ENCODE results near the gene PCDHB6.
A peak's percentile ranks its signal among the peaks of the same experiment; 100 is the strongest.
"Not testable (repeated sequence)": the region's sequence is repeated elsewhere in the genome, so short reads cannot be mapped to it uniquely, and the experiment has no call there.

PCDHB6 gene

DNA sequence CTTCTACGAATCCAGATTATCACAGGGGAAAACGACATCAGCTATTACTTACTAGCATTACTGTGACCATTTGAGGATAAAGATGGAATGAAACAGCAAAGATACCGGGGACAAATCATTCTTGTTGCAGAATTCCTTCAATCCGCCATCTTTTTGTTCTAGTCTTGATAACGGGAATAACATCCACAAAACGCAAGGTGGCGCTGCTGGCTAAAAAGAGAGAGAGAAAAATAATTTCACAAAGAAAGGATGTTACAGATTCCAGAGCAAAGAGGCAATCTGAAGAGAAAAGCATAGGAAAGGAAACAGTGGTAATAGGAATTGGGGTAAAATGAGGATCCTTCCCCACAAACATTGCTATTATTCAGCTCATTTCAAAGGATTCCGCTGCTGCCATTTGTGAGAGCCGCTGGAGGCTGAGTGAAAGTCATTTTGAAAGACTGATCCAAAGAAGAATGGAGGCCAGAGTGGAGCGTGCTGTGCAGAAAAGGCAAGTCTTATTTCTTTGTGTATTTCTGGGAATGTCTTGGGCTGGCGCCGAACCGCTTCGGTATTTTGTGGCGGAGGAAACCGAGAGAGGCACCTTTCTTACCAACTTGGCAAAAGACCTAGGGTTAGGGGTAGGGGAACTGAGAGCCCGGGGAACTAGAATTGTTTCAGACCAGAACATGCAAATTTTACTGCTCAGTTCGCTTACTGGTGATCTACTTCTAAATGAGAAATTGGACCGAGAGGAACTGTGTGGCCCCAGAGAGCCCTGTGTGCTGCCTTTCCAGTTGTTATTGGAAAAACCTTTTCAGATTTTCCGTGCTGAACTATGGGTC is 22.7 kb downstream of the PCDHB6 start, which contains the start of gene PCDHB7:
Gene PCDHB7 (plus strand): TSS at position 264 of the 824 bp plus-strand sequence. CDS start 192 bp downstream, at position 456.
- DNase-seq (ENCODE audit: low spot score), result peak; percentile 32

DNA sequence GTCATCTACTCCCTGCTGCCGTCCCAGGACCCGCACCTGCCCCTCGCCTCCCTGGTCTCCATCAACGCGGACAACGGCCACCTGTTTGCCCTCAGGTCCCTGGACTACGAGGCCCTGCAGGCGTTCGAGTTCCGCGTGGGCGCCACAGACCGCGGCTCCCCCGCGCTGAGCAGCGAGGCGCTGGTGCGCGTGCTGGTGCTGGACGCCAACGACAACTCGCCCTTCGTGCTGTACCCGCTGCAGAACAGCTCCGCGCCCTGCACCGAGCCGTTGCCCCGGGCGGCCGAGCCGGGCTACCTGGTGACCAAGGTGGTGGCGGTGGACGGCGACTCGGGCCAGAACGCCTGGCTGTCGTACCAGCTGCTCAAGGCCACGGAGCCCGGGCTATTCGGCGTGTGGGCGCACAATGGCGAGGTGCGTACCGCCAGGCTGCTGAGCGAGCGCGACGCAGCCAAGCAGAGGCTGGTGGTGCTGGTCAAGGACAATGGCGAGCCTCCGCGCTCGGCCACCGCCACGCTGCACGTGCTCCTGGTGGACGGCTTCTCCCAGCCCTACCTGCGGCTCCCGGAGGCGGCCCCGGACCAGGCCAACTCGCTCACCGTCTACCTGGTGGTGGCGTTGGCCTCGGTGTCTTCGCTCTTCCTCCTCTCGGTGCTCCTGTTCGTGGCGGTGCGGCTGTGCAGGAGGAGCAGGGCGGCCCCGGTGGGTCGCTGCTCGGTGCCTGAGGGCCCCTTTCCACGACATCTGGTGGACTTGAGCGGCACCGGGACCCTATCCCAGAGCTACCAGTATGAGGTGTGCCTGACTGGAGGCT is 24.6 kb downstream of the PCDHB6 start:
- not testable (repeated sequence) for DNase-seq (ENCODE audit: low spot score)

DNA sequence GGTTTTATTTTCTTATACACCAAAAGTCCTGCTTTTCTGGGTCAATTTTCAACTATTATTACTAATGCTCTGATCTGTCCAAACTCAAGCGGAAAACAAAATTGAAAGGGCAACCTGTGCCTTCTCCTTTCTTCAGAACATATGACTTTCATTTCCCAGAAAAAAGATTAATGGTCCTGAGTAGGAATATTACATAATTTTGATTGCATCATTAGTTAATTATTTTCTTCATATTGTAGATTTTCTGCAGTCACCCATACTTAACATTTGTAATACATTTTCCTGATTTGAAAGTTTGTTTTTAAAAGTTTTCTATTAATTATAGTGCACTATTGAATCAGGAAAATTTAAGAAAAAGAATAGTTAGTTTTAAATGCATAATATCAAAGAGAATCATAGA is 26.1 kb downstream of the PCDHB6 start:
- DNase-seq (ENCODE audit: low spot score), result no peak

DNA sequence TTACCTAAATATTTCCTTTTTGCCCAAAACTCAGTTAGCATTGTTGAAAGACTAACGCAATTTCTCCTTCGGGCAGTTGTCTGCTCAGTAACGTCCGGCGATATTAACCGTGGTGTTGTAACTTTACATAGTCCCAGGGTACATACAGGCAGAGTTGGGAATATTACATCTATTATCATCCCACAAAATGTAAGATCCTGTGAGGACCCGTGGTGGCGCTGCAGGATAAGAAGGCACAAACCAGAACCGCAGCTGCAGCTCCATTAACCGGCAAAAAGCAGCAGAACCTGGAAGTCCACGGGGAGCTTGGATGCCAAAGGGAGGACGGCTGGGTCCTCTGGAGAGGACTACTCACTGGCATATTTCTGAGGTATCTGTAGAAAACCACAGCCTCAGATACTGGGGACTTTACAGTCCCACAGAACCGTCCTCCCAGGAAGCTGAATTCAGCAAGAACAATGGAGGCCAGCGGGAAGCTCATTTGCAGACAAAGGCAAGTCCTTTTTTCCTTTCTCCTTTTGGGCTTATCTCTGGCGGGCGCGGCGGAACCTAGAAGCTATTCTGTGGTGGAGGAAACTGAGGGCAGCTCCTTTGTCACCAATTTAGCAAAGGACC is 27.8 kb downstream of the PCDHB6 start, which contains the start of gene PCDHB8:
Gene PCDHB8 (plus strand): TSS at position 214 of the 615 bp plus-strand sequence. CDS start 245 bp downstream, at position 459.
- not testable (repeated sequence) for DNase-seq (ENCODE audit: low spot score)

DNA sequence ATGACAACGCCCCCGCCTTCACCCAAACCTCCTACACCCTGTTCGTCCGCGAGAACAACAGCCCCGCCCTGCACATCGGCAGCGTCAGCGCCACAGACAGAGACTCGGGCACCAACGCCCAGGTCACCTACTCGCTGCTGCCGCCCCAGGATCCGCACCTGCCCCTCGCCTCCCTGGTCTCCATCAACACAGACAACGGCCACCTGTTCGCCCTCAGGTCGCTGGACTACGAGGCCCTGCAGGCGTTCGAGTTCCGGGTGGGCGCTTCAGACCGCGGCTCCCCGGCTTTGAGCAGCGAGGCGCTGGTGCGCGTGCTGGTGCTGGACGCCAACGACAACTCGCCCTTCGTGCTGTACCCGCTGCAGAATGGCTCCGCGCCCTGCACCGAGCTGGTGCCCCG is 29.5 kb downstream of the PCDHB6 start:
- not testable (repeated sequence) for DNase-seq (ENCODE audit: low spot score)

DNA sequence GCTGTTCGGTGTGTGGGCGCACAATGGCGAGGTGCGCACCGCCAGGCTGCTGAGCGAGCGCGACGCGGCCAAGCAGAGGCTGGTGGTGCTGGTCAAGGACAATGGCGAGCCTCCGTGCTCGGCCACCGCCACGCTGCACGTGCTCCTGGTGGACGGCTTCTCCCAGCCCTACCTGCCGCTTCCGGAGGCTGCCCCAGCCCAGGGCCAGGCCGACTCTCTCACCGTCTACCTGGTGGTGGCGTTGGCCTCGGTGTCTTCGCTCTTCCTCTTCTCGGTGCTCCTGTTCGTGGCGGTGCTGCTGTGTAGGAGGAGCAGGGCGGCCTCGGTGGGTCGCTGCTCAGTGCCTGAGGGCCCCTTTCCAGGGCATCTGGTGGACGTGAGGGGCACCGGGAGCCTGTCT is 30.0 kb downstream of the PCDHB6 start:
- DNase-seq (ENCODE audit: low spot score), result not testable (repeated sequence)

DNA sequence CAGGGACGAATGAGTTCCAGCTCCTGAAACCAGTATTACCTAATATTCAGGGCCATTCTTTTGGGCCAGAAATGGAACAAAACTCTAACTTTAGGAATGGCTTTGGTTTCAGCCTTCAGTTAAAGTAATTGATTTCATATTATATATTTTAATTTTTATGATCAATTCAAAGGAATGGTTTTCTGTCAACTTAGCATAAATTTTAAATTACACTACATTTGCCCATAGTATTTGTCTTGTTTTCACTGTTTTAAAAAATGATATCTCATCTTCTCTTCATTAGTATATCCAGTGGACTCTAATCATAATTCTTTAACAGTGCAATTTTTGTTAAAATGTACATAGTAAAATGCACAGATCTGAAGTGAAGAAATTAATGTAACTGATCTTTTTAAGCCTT is 30.5 kb downstream of the PCDHB6 start:
- DNase-seq (ENCODE audit: low spot score), result no peak

DNA sequence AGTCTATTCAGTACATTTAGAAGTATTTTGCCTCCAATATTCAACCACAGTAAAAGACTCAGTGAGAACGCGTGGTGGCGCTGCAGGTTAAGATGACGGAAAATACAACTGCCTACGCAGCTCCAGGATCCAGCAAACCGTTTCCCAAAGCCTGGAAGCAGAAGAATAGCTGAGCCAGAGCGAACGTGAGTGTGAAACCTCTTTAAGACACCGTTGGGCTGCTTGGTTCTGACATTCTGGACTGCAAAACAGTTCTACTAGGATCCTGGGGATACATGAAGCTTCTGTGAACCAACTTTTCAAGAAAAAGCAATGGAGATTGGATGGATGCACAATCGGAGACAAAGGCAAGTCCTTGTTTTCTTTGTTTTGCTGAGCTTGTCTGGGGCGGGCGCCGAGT is 32.4 kb downstream of the PCDHB6 start, which contains the start of gene PCDHB16:
Gene PCDHB16 (plus strand): TSS at position 140 of the 400 bp plus-strand sequence. CDS start 173 bp downstream, at position 313.
- DNase-seq (ENCODE audit: low spot score), result peak; percentile 39

DNA sequence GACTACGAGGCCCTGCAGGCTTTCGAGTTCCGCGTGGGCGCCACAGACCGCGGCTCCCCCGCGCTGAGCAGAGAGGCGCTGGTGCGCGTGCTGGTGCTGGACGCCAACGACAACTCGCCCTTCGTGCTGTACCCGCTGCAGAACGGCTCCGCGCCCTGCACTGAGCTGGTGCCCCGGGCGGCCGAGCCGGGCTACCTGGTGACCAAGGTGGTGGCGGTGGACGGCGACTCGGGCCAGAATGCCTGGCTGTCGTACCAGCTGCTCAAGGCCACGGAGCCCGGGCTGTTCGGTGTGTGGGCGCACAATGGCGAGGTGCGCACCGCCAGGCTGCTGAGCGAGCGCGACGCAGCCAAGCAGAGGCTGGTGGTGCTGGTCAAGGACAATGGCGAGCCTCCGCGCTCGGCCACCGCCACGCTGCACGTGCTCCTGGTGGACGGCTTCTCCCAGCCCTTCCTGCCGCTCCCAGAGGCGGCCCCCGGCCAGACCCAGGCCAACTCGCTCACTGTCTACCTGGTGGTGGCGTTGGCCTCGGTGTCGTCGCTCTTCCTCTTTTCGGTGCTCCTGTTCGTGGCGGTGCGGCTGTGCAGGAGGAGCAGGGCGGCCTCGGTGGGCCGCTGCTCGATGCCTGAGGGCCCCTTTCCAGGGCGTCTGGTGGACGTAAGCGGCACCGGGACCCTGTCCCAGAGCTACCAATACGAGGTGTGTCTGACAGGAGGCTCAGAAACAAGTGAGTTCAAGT is 34.4 kb downstream of the PCDHB6 start:
- not testable (repeated sequence) for DNase-seq (ENCODE audit: low spot score)

DNA sequence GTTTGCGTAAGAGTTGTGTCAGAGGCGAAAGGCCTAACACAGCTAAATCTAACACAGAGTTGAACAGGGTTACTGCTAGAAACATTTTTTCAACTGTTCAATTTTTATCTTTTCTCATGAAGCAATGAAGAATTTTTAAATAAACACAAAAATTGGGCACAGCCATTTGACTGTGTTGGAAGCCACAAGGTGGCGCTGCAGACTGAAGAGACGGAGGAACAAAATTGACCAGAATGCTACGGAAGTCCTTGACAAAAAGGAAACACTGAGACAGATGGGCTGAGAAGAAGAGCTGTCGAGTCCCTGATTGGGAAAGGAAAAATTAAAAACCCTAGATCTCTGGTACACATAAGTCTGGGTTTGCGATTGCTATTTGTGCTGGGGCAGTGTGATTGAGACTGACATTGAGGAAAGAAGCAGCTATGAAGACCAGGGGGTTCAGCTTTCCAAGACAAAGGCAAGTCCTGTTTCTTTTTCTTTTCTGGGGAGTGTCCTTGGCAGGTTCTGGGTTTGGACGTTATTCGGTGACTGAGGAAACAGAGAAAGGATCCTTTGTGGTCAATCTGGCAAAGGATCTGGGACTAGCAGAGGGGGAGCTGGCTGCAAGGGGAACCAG is 37.1 kb downstream of the PCDHB6 start, which contains the start of gene PCDHB9:
Gene PCDHB9 (plus strand): TSS at position 265 of the 616 bp plus-strand sequence. CDS start 158 bp downstream, at position 423.
- DNase-seq (ENCODE audit: low spot score), result peak; percentile 18

DNA sequence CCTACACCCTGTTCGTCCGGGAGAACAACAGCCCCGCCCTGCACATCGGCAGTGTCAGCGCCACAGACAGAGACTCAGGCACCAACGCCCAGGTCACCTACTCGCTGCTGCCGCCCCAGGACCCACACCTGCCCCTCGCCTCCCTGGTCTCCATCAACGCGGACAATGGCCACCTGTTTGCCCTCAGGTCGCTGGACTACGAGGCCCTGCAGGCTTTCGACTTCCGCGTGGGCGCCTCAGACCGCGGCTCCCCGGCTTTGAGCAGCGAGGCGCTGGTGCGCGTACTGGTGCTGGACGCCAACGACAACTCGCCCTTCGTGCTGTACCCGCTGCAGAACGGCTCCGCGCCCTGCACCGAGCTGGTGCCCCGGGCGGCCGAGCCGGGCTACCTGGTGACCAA is 38.8 kb downstream of the PCDHB6 start:
- DNase-seq (ENCODE audit: low spot score), result not testable (repeated sequence)

DNA sequence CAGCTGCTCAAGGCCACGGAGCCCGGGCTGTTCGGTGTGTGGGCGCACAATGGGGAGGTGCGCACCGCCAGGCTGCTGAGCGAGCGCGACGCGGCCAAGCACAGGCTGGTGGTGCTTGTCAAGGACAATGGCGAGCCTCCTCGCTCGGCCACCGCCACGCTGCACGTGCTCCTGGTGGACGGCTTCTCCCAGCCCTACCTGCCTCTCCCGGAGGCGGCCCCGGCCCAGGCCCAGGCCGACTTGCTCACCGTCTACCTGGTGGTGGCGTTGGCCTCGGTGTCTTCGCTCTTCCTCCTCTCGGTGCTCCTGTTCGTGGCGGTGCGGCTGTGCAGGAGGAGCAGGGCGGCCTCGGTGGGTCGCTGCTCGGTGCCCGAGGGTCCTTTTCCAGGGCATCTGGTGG is 39.3 kb downstream of the PCDHB6 start:
- not testable (repeated sequence) for DNase-seq (ENCODE audit: low spot score)

DNA sequence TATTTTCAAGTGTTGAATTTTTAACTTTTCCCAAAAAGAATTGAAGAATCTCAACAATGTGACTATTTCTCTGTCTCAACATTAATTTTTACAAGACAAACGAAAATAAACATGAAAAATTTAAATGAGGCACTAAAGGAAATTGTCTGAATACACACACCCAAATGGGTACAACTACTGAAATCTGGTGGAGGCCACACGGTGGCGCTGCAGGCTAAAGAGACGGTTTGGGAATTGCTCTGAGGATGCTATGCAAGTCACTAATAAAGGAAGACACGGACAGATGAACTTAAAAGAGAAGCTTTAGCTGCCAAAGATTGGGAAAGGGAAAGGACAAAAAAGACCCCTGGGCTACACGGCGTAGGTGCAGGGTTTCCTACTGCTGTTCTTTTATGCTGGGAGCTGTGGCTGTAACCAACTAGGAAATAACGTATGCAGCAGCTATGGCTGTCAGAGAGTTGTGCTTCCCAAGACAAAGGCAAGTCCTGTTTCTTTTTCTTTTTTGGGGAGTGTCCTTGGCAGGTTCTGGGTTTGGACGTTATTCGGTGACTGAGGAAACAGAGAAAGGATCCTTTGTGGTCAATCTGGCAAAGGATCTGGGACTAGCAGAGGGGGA is 42.4 kb downstream of the PCDHB6 start, which contains the start of gene PCDHB10:
Gene PCDHB10 (plus strand): TSS at position 244 of the 616 bp plus-strand sequence. CDS start 200 bp downstream, at position 444.
- DNase-seq (ENCODE audit: low spot score), result peak; percentile 31

DNA sequence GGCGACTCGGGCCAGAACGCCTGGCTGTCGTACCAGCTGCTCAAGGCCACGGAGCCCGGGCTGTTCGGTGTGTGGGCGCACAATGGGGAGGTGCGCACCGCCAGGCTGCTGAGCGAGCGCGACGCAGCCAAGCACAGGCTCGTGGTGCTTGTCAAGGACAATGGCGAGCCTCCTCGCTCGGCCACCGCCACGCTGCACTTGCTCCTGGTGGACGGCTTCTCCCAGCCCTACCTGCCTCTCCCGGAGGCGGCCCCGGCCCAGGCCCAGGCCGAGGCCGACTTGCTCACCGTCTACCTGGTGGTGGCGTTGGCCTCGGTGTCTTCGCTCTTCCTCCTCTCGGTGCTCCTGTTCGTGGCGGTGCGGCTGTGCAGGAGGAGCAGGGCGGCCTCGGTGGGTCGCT is 44.5 kb downstream of the PCDHB6 start:
- DNase-seq (ENCODE audit: low spot score), result not testable (repeated sequence)

DNA sequence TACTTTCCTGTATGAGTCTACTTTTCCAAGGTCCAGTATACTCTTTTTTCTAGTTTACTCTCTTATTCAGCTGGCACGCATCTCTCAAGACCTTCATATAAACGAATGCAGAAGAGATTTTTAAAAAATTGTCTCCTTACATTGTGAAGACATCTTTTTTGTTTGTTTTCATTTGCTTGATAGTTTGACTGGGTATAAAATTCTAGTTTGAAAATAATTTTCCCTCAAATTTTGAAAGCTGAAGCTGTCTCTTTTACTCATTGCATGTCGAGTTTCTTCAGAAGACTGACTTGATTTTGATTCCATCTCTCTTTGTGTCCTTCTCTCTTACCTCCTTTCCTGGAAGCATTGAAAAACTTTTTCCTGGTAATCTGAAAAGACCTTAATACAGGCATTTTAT is 46.5 kb downstream of the PCDHB6 start:
- no peak for DNase-seq (ENCODE audit: low spot score)

DNA sequence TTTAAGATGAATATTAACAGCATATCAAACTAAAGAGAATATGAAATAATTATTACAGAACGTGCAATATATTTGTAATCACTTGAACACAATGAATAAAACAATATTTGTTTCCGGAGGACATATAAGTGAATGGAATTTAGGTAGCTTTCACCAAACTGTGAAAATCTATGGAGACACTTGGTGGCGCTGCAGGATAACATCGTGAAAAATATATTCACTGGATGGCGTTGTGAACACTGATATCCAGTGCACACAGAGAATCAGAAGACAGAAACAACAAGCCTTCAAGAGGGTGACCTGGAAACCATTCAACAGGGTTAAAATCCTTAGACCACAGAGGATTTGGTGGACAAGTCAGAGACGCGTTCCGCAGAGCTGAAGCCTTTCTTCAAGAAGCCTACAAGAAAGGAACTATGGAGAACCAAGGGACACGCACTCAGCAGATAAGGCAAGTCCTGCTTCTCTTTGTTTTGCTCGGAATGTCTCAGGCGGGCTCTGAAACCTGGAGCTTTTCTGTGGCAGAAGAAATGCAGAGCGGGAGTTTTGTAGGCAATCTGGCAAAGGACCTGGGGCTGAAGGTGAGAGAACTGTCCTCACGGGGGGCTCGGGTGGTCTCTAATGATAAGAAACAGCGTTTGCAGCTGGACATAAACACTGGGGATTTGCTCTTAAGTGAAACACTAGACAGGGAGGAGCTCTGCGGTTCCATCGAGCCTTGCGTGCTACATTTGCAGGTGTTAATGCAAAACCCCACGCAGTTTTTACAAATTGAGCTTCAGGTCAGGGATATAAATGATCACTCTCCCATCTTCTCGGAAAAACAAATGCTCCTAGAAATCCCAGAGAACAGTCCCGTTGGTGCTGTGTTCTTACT is 49.7 kb downstream of the PCDHB6 start, which contains the start of gene PCDHB11:
Gene PCDHB11 (plus strand): TSS at position 269 of the 877 bp plus-strand sequence. CDS start 148 bp downstream, at position 417.
- no peak for DNase-seq (ENCODE audit: low spot score)

DNA sequence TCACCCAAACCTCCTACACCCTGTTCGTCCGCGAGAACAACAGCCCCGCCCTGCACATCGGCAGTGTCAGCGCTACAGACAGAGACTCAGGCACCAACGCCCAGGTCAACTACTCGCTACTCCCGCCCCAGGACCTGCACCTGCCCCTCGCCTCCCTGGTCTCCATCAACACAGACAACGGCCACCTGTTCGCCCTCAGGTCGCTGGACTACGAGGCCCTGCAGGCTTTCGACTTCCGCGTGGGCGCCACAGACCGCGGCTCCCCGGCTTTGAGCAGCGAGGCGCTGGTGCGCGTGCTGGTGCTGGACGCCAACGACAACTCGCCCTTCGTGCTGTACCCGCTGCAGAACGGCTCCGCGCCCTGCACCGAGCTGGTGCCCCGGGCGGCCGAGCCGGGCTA is 51.3 kb downstream of the PCDHB6 start:
- not testable (repeated sequence) for DNase-seq (ENCODE audit: low spot score)

DNA sequence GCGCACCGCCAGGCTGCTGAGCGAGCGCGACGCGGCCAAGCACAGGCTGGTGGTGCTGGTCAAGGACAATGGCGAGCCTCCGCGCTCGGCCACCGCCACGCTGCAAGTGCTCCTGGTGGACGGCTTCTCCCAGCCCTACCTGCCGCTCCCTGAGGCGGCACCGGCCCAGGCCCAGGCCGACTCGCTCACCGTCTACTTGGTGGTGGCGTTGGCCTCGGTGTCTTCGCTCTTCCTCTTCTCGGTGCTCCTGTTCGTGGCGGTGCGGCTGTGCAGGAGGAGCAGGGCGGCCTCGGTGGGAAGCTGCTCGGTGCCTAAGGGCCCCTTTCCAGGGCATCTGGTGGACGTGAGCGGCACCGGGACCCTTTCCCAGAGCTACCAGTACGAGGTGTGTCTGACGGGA is 51.8 kb downstream of the PCDHB6 start:
- not testable (repeated sequence) for DNase-seq (ENCODE audit: low spot score)

Measured in kidney tubule cell (primary cell).